ENCODE results near the gene RCC1.

GRCh38 chr1:28480308-28480707 lies 25.5 kb upstream of the RCC1 start:
- TF ChIP-seq, protein P1, sequence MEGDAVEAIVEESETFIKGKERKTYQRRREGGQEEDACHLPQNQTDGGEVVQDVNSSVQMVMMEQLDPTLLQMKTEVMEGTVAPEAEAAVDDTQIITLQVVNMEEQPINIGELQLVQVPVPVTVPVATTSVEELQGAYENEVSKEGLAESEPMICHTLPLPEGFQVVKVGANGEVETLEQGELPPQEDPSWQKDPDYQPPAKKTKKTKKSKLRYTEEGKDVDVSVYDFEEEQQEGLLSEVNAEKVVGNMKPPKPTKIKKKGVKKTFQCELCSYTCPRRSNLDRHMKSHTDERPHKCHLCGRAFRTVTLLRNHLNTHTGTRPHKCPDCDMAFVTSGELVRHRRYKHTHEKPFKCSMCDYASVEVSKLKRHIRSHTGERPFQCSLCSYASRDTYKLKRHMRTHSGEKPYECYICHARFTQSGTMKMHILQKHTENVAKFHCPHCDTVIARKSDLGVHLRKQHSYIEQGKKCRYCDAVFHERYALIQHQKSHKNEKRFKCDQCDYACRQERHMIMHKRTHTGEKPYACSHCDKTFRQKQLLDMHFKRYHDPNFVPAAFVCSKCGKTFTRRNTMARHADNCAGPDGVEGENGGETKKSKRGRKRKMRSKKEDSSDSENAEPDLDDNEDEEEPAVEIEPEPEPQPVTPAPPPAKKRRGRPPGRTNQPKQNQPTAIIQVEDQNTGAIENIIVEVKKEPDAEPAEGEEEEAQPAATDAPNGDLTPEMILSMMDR (IDR thresholded peaks at IDR 0.05; ENCODE audit: poor library complexity): no peak
- TF ChIP-seq EZH2phosphoT487 (IDR thresholded peaks at IDR 0.05; ENCODE audit: low read depth, severe bottlenecking, unreplicated experiment) (no peak), EZH2 (IDR thresholded peaks at IDR 0.05; ENCODE audit: borderline replicate concordance) (no peak)
